H1 (cell line): ENCODE measurements around the gene MEF2D. TPM values are rescaled to one million over a fixed set of nuclear protein-coding genes. Genes with fewer than 3 reads are reported as not detected.

Experiments
- ASH2L ChIP-seq: fragments of 200-600, 300-600 bp; sonication (generic); IDR thresholded peaks from one replicate; pipeline ENCODE4 v1.7.1; 2017; ENCODE audit warnings: low read length
- BRCA1 ChIP-seq: IDR thresholded peaks from 2 replicates; pipeline ENCODE4 v1.6.1; 2012; ENCODE audit warnings: low read depth, low read length, improper control_type of control experiment
- CBX5 ChIP-seq: fragments of 300-800, 300-1000 bp; sonication (generic); IDR thresholded peaks from 2 replicates; pipeline ENCODE4 v1.7.1; 2016; ENCODE audit warnings: antibody characterized with exemption, low read length, low read depth
- POLR2A ChIP-seq, 2 experiments: IDR thresholded peaks; 1 replicate in 1 of 2; 2 replicates in 1 of 2; pipeline ENCODE4 v1.6.1; 2011; ENCODE audit warnings: low read depth in 2 of 2, low read length in 2 of 2, mild to moderate bottlenecking in 2 of 2; ENCODE audit errors: control extremely low read depth in 1 of 2
- RAD21 ChIP-seq, 2 experiments: IDR thresholded peaks in 1 of 2; conservative IDR thresholded peaks in 1 of 2; 2 replicates each; pipeline ENCODE4 v1.6.1; 2011; ENCODE audit warnings: low read depth in 2 of 2, low read length in 2 of 2, improper control_type of control experiment in 1 of 2, inconsistent platforms in 1 of 2, mild to moderate bottlenecking in 1 of 2, moderate library complexity in 1 of 2
- SAP30 ChIP-seq: fragments of 300-600 bp; sonication (generic); IDR thresholded peaks from 2 replicates; pipeline ENCODE4 v1.7.1; 2012; ENCODE audit warnings: low read length, moderate library complexity, mild to moderate bottlenecking, inconsistent platforms; ENCODE audit not compliant: insufficient read depth, insufficient replicate concordance
- SP2 ChIP-seq: IDR thresholded peaks from 2 replicates; pipeline ENCODE4 v1.6.1; 2012; ENCODE audit warnings: mild to moderate bottlenecking, low read length, inconsistent platforms
- SP4 ChIP-seq: IDR thresholded peaks from 2 replicates; pipeline ENCODE4 v1.6.1; 2012; ENCODE audit warnings: low read length, inconsistent platforms
- TEAD4 ChIP-seq: IDR thresholded peaks from 2 replicates; pipeline ENCODE4 v1.6.1; 2012; ENCODE audit warnings: low read depth, low read length, inconsistent platforms, mixed read lengths
- polyA plus RNA-seq, 7 experiments: library from polyadenylated mRNA; depleted of rRNA in 3 of 7; stranded (reverse) in 5 of 7; unstranded in 2 of 7; fragments of >200 nt in 5 of 7; fragments of 200-250 nt in 2 of 7; gene quantifications; 1 replicate in 5 of 7; 2 replicates in 1 of 7; 4 replicates in 1 of 7; pipeline versions ENCODE4 v1.2.1 to v1.2.3, GENCODE V29; 2011 to 2013; ENCODE audit warnings: missing spikeins in 2 of 7, mixed read lengths in 2 of 7
- total RNA-seq: library from RNA; stranded (reverse); fragmentation: NEBNext Ultra II Directional; extraction: Animal tissue kit (Norgen Biotek cat#: 25700); gene quantifications from 2 replicates; pipeline ENCODE4 v1.2.1, GENCODE V29; 2021
- TF ChIP-seq, protein P1 (sequence below): IDR thresholded peaks from 2 replicates; pipeline ENCODE4 v1.6.1; 2012; ENCODE audit warnings: inconsistent platforms

The MEF2D gene
- total and polyA plus RNA-seq, 2 of the 8 experiments (the other 6 are each of a cell fraction or from before 2014, with no cell fraction given): 17.3 to 20.3 TPM

DNA sequence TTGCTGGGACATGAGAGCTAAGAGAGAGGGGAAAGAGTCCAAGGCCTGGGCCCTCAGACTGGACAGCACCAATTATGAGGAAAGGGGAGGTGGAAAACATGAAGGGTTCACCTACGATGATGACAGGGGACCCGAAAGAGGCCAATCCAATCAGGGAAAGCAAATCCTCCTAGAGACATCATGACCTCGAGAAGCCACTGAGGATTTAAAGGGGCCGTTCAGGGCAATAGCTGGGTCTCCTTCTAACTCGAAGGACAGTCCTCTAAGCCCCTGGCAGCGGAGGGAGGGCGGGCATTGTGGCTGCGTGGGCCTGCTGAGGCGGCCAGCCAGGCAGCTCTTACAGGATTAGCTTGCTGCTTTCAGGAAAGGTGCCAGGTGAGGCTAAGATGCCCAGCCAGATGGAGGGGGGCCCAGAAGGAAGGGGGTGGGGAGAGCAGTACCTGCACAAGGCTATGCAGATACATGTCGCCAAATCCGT is 7.4 kb downstream of the MEF2D start (continued):
- TF ChIP-seq, protein P1, sequence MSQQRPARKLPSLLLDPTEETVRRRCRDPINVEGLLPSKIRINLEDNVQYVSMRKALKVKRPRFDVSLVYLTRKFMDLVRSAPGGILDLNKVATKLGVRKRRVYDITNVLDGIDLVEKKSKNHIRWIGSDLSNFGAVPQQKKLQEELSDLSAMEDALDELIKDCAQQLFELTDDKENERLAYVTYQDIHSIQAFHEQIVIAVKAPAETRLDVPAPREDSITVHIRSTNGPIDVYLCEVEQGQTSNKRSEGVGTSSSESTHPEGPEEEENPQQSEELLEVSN: no peak
- TF ChIP-seq SP4 (no peak), BRCA1 (no peak), SP2 (no peak), POLR2A (IDR thresholded peaks at IDR 0.05; ENCODE audit: control extremely low read depth in 1 of 2, low read depth in 2 of 2, low read length in 2 of 2) (no peak), ASH2L (no peak), SAP30 (no peak), TEAD4 (no peak), RAD21 (IDR thresholded peaks at IDR 0.05 in 1 of 2, conservative IDR thresholded peaks at IDR 0.05 in 1 of 2; ENCODE audit: low read depth in 2 of 2, low read length in 2 of 2) (no peak), CBX5 (no peak)
